ENCODE data around the gene ST3GAL3. TPM values are rescaled to one million over a fixed set of nuclear protein-coding genes. Genes with fewer than 3 reads are reported as not detected.

ST3GAL3 gene
- total RNA-seq, 1 donor from 2014 or later, result 16.5 TPM

- Mint-ChIP-seq H3K27ac (ENCODE audit: unreplicated experiment) (no peak overlapping the region), H3K27me3 (ENCODE audit: unreplicated experiment) (no peaks in the 10 kb centered on the region), H3K4me1 (ENCODE audit: low read depth, unreplicated experiment) (no peaks in the 10 kb centered on the region), H3K4me3 (ENCODE audit: unreplicated experiment) (no peak overlapping the region), H3K36me3 (ENCODE audit: unreplicated experiment) (no peaks in the 10 kb centered on the region), H3K9me3 (ENCODE audit: unreplicated experiment) (no peaks in the 10 kb centered on the region)
- no peak for DNase-seq
- no peak for TF ChIP-seq CTCF (IDR thresholded peaks at IDR 0.05; ENCODE audit: partially characterized antibody, unreplicated experiment)
Measured at GRCh38 chr1:43799656-43800635, 92.6 kb downstream of the ST3GAL3 start.

GRCh38 chr1:43800771-43801170, 93.4 kb downstream of the ST3GAL3 start:
- Mint-ChIP-seq H3K27ac (ENCODE audit: unreplicated experiment) (no peak overlapping the region), H3K4me3 (ENCODE audit: unreplicated experiment) (no peak overlapping the region), H3K27me3 (ENCODE audit: unreplicated experiment) (no peaks in the 10 kb centered on the region), H3K9me3 (ENCODE audit: unreplicated experiment) (no peaks in the 10 kb centered on the region), H3K4me1 (ENCODE audit: low read depth, unreplicated experiment) (no peaks in the 10 kb centered on the region), H3K36me3 (ENCODE audit: unreplicated experiment) (no peaks in the 10 kb centered on the region)
- no peak for DNase-seq
- TF ChIP-seq CTCF (IDR thresholded peaks at IDR 0.05; ENCODE audit: partially characterized antibody, unreplicated experiment), result no peak

GRCh38 chr1:43801203-43801602, 93.9 kb downstream of the ST3GAL3 start:
- no peak overlapping the region for H3K4me3 Mint-ChIP-seq (ENCODE audit: unreplicated experiment)
- H3K27ac Mint-ChIP-seq (ENCODE audit: unreplicated experiment), result no peak overlapping the region

GRCh38 chr1:43802356-43802980, 95.1 kb downstream of the ST3GAL3 start:
- DNase-seq, result no peak
- H3K27ac Mint-ChIP-seq (ENCODE audit: unreplicated experiment), result no peak overlapping the region
- no peak overlapping the region for H3K4me3 Mint-ChIP-seq (ENCODE audit: unreplicated experiment)
- H3K36me3 Mint-ChIP-seq (ENCODE audit: unreplicated experiment), result peaks cover 2% of the 10 kb centered on the region
- no peaks in the 10 kb centered on the region for H3K9me3 Mint-ChIP-seq (ENCODE audit: unreplicated experiment)
- TF ChIP-seq CTCF (IDR thresholded peaks at IDR 0.05; ENCODE audit: partially characterized antibody, unreplicated experiment), result no peak
- no peaks in the 10 kb centered on the region for H3K4me1 Mint-ChIP-seq (ENCODE audit: low read depth, unreplicated experiment)
- no peaks in the 10 kb centered on the region for H3K27me3 Mint-ChIP-seq (ENCODE audit: unreplicated experiment)

More at GRCh38 chr1:43801203-43801602, 93.9 kb downstream of the ST3GAL3 start:
- Mint-ChIP-seq H3K9me3 (ENCODE audit: unreplicated experiment) (no peaks in the 10 kb centered on the region), H3K27me3 (ENCODE audit: unreplicated experiment) (no peaks in the 10 kb centered on the region), H3K4me1 (ENCODE audit: low read depth, unreplicated experiment) (no peaks in the 10 kb centered on the region), H3K36me3 (ENCODE audit: unreplicated experiment) (no peaks in the 10 kb centered on the region)
- no peak for DNase-seq
- TF ChIP-seq CTCF (IDR thresholded peaks at IDR 0.05; ENCODE audit: partially characterized antibody, unreplicated experiment), result no peak

GRCh38 chr1:43803105-43803504, 95.8 kb downstream of the ST3GAL3 start:
- Mint-ChIP-seq H3K4me3 (ENCODE audit: unreplicated experiment) (no peak overlapping the region), H3K9me3 (ENCODE audit: unreplicated experiment) (no peaks in the 10 kb centered on the region), H3K27me3 (ENCODE audit: unreplicated experiment) (no peaks in the 10 kb centered on the region), H3K4me1 (ENCODE audit: low read depth, unreplicated experiment) (no peaks in the 10 kb centered on the region), H3K36me3 (ENCODE audit: unreplicated experiment) (peaks cover 6% of the 10 kb centered on the region), H3K27ac (ENCODE audit: unreplicated experiment) (no peak overlapping the region)
- no peak for TF ChIP-seq CTCF (IDR thresholded peaks at IDR 0.05; ENCODE audit: partially characterized antibody, unreplicated experiment)
- no peak for DNase-seq
